GDM1 (cell line): ENCODE data around the gene SLAMF9.
"Not testable (repeated sequence)": the region's sequence is repeated elsewhere in the genome, so short reads cannot be mapped to it uniquely, and the experiment has no call there.

Source experiments
- DNase-seq: peaks from one replicate; lab custom pipeline; 2025; lab: John Stamatoyannopoulos, UW

SLAMF9 gene

DNA sequence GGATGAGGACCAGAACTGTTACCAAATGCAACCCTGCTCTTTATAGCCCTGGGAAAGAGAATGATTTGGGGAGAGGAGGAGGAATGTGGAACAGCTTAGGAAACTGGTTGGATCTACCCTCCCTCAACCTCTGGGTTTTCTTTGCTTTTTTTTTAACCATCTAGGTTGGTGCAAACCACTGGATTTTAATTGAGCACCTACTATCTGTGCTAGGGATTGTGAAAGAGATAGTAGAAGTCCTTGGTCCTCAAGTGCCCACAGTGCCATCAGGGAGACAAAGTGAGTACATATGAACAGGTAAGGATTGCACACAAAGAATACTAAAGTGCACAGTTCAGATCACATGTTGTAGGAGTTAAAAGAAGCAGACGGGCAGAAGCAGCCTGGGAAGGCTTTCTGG is 33.4 kb downstream of the SLAMF9 start:
- no peak for DNase-seq

DNA sequence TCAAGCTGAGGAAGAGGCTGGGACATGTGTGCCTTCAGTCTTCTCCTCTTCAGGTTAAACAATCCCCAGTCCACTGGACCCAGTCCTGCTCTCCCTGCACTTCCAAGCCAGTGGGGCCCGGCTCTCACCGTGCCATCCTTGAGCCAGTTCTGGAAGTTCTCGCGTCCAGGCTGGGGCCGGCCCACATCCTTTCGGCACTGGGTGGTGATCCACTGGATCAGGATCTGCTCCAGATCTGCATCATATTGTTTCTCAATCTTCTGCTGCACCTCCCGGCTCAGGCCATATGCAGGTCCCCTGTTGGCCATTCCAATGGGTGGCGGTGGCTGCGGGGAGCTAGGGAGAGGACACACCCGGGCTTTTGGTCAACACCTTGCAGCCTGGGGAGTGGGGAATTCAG is 33.8 kb downstream of the SLAMF9 start:
- no peak for DNase-seq

DNA sequence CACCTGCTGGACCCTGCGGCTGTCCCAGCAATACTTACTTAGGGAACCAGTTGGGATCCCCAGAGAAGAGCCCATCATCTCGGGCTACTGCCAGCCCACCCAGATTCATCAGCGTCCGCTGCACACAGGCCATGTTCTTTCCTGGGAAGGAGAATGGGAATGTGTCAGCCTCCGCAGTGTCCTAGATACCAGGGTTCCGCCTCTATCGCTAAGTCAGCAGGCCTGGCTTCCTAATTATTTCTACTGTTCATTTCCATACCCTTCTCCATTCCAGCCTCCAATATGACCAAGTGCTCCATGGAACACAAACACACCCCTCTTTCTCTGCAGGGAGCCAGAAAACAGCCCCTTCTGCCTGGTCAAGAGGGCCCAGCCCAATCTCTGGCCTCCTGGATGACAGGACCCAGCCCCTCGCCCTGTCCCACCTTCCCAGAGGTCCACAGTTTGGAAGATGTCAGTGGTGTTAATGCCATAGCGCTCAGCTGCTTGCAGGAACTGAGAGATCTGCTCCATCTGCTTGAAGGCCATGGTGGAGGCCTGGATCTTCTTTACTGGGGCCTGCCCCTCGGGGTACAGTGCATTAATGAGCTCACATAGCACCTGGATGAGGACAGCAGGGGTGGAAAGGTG is 34.7 kb downstream of the SLAMF9 start:
- no peak for DNase-seq

DNA sequence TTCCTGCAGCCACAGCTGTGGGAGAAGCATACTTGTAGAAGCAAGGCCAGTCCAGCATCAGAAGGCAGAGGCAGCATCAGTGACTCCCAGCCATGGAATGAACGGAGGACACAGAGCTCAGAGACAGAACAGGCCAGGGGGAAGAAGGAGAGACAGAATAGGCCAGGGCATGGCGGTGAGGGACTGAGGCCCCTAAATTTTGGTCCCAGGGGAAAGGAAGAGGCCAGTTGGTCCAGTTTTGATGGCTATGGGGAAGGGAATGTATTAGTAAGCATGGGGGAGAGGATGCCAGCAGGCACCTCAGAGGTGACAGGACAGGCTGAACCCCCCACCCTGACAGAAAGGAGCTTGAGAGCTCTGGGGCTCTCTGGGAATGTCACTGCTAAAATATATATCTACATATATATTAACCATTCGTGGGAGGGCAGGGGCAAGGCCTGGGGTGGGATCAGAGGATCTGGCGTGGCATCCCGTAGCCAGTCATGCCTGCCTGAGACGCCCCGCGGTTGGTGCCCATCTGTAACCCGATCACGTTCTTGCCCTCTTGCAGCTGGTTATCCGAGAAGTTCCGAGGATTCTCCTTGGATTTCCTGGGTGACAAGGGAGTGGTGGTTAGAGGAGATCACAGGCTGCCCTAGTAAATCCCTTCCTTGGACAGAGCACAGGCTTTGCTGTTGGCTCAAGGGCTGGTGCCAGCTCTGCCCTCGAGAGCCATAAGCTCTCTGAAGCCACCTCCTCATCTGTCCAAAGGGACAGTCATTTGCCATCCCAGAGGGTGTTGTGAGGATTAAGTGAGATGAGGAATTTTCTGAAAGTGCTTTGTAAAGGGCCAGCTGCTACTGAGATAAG is 35.5 kb downstream of the SLAMF9 start:
- no peak for DNase-seq

DNA sequence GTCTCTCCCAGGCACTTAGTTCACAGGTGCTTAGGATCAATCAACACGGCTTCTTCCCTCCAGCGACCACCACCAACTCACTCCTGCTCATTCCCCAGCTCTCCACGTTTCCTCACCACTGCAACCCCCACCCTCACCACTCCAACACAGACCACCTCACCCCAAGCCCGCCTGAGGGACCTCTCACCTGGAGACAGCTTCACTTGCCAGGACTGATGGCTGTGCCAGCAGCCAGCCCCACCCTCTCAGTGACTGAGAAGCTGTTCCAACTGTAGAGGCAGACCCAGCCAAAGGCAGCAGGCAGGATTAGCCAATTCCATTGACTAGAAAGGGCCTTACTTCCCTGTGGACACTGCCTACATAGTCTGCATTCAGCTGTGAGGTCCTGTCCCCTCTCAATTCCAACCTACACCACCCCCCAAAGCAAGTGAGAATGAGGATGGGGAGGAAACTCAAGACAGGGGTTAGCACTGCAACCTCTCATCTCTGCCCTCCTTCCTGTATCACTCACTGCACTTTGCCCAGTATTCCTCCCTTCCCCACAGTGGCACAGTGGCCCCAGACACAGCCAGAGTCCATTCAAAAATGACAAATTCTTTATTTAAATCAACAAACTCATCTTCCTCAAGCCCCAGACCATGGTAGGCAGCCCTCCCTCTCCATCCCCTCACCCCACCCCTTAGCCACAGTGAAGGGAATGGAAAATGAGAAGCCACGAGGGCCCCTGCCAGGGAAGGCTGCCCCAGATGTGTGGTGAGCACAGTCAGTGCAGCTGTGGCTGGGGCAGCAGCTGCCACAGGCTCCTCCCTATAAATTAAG is 36.3 kb downstream of the SLAMF9 start:
- DNase-seq: peak; percentile 37

DNA sequence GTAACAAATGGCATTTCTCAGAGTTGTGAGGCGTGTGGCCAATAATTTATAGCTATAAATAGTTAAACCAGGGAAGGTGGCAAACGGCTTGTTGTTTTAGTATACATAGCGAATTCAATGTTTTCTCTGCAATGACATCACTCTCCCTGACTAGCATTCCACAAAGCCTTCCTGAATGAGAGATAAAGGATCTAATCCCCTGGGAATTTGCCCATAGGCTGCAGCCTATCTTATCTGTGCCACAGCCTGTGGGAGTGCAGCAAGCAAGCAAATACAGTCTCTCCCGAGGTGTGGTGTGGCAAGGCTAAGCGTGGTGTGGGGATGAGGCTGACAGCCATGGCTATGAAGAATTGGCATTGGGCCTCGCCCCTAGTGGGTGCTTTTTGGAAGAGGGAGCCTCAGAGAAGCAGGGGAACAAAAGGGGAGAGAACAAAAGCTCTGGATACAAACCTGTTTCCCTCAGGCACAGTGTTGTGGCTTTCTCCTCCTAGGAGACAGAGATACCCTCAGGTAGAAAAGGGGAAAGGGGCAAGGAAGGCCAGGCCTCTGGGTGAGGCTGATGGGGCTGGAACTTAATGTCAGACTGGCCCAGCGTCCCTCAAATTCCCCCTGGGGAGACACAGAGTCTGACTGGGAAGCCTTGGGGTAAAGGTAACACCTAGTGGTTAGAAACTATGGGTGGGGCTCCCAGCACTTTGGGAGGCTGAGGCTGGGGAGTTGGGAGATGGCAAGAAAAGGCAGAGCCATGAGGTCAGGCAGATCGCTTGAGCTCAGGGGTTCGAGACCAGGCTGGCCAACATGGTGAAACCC is 37.6 kb downstream of the SLAMF9 start:
- no peak for DNase-seq

DNA sequence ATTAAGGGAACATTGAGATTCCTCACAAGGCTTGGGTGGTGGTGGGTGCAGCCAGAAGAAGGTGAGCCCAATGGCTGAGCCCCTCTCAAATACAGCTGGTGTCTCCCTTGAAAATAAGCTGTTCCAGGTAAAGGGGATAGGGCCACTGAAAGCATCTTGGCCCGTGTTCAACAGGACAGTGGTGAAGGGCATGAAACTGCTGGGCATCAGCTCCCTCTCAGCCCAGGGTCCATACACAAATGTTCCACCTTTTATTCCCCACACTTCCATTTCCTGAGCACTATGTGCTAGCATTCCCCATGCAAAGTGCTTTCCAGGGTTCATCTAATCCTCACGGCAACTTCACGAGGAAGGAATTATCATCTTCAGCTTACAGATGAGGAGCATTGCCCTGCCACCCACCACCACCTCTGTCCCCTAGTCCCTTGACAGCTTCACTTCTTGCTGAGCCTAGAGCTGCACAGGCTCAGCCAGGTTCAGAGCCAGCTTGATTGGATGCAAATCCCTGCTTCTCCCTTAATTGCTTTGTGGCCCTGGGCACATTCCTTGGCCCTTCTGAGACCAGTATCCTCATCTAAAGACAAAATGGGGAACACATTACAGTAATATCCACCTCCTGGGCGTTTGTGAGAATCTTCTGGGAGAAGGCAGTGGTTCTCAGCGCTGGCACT is 38.3 kb downstream of the SLAMF9 start:
- no peak for DNase-seq

DNA sequence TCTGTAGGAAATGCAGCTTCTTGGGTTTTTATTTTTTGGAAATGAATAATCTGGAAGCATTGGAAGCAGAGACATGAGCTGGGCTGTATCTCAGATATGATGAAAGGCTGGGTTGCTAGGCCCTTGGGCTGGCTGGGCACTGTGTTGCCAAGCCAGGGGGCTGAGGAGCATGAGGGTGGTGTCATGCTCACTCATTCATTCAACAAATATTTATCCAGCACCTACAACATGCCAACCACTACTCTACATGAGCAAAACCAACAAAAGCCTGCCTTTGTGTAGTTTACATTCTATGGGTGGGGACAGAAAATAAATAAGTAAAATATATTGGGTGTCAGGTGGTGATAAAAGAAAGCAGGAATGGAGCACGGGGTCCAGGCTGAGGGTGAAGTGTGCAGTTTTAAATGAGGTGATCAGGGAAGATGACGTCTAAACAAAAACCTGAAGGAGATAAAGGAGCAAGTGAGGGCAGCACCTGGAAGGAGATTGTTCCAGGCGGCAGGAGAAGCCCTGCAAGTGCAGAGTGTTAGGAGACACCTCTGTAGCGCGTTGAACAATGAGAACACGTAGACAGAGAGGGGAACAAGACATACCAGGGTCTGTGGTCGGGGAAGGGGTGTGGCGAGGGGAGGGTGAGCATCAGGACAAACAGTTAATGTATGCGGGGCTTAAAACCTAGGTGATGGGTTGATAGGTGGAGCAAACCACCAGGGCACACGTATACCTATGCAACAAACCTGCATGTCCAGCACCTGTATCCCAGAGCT is 39.6 kb downstream of the SLAMF9 start:
- no peak for DNase-seq

DNA sequence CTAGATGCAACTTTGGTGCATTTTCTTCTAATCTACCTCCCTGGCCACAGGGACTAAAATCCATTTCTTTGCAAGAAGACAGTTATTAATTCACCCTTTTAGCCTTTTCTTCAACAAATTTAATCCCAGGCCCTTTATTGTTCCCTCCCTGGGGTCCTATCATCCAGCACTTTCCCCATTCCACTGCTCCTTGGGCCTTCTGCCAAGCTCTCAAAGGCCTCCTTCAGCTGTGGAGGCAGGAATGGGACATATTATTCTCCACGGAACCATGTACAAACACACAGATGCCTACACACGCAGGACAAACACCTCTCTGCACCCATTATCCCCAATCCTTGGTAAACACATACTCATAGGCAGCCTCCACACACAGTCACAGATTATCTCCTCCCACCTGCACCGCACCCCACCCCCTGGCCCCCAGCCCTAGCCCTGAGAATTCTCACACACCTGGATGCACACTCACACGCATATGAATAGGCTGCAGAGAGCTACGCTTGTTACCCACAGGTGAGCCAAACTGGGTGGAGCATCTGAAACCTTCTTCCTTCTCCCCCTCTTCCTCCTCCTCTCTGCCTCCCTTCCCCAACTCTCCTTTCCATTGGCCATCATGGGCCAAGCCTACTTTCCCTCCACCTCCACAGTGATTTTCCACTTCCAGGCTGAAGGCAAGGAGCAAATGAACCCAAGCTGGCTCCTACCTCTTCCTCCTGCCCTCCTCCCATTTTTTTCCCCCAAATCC is 40.4 kb downstream of the SLAMF9 start:
- DNase-seq: no peak

DNA sequence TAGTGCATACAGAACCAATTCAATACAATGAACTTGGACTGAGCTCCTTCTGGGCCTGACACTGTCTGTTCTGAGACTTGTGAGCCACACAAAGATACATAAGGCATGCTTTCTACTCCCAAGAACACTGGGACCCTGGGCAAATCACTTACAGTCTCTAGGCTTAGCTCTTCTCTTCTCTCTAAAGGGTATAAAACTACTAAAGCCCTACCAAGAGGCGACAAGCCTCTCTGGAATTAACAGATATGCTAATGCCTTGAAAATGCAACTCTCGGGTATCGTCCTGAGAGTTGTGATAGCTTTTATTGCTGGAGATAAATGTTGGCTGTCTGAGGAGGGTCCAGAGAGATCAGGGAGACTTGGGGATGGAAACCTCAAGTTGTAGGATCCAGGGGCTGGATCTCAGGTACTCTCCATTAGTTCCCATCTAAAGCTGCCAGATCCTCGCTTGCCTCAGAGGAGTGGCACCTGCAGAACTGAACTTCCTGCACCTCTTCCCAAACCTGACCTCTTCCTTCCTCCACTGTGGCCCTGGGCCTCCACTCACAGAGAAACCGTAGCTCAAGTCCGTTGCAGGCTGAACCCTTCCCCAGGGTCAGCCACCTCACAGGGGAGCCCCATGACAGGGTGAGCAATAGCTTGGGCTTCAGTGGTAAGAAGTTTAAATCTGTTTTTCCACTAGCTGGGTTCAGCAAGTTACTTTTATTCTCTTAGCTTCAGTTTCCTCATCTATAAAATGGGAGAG is 42.5 kb downstream of the SLAMF9 start:
- peak; percentile 67 for DNase-seq

DNA sequence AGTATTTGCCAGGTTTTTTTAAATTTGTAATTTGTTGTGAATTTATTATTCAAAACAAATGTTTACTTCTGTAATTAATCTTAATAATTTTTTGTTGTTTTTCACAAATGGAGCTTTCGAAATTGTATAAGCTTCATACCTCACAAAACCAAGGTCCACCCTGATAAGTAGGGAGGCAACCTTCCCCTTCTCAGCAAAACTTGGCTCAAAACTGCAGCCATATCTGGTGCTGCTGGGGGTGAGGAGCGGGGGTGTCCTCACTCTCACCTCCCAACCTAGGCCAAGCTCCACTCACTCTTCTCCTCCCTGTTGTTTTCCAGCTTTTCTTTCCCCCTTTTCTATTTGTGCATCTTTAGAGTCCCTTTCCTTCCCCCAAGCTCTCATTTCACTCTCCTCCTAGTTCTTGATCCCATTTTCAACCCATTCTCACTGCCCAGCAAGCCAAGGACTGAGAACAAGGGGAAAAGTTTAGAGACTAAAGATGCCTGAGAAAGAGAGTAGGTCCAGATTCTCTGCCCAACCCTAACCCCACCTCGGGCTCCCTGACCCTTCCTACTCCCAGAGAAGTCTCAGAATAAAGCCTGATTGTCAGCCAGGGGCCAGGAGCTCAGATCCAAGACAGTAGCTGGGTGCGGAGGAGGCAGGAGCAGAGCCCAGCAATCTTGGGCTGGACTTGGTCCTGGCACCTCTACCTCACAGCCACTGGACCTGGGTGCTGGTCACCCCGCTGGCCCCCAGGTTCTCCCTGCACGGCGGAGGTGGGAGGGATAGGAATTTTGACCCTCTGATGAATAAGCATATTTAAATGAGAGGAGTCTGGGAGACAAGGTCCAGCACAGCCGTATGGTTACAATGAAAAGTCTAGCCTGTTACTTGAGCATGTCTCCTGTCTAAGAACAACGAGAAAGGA is 45.8 kb downstream of the SLAMF9 start:
- DNase-seq: no peak

DNA sequence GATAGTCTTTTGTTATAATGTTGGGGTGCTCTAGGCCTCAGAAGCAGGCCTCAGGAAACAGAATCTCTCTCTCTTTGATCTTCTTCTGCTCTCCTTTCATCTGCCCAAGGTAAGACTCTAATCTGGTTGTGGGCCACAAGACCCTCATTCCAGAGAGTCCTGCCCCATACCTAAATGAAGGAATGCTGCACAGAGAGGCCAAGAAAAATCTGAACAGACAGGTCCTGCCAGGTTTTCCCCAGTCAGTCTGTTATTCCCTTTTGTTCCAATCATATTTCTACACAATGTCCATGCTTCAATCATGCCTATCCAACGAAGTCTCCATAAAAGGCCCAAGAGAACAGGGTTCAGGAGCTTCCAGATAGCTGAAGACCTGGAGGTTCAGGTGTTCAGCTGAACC is 47.1 kb downstream of the SLAMF9 start:
- no peak for DNase-seq

DNA sequence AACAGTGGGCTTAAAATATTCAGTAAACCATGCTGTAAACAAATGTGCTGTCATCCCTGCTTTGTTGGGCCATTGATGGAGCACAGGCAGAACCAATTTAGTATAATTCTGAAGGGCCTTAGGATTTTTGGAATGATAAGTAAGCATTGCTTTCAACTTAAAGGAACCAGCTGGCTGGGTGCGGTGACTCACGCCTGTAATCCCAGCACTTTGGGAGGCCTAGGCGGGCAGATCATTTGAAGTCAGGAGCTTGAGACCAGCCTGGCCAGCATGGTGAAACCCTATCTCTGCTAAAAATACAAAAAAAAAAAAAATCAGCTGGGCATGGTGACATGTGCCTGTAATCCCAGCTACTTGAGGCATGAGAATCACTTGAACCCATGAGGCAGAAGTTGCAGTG is 50.0 kb downstream of the SLAMF9 start:
- DNase-seq: not testable (repeated sequence)

DNA sequence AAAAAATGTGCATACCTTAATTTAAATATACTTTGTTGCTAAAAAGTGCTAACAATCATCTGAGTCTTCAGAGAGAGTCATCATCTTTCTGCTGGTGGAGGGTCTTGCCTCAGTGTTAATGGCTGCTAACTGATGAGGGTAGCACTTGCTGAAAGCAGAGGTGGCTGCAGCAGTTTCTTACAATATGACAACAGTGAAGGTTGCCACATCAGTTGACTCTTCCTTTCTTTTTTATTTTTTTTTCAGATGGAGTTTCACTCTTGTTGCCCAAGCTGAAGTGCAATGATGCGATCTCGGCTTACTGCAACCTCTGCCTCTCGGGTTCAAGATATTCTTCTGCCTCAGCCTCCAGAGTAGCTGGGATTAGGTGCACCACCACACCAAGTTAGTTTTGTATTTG is 51.5 kb downstream of the SLAMF9 start:
- no peak for DNase-seq
